IMR-90 (cell line): Measurements from ENCODE around the gene EPB41L3. TPM values are rescaled to one million over a fixed set of nuclear protein-coding genes. Genes with fewer than 3 reads are reported as not detected.

Experiments
- ATAC-seq: fragments of 200-7000 bp; cut with Tn5 transposase; 2 replicates; pipeline ENCODE4 v1.9.1; 2020; ENCODE audit warnings: low read depth, mild to moderate bottlenecking, moderate library complexity
- BruUV-seq: library from RNA; stranded (reverse); fragments of 400-500 nt; replicated peaks from 2 replicates; lab custom pipeline; 2021; lab: Mats Ljungman, UMichigan
- CTCF ChIA-PET: fragments of 300-600 bp; formaldehyde crosslinking; extraction: SDS; loops from one replicate; lab custom pipeline; 2021; ENCODE audit warnings: antibody characterized with exemption; lab: Yijun Ruan, JAX
- POLR2A ChIA-PET: fragments of 300-600 bp; sonication (Branson Sonifier 250); formaldehyde crosslinking; loops from one replicate; lab custom pipeline; 2022; ENCODE audit warnings: antibody characterized with exemption; ENCODE audit not compliant: unreplicated experiment; lab: Charles Lee
- DNase-seq: peaks from one replicate; pipeline ENCODE4 v3.0.0; 2013
- H2AFZ ChIP-seq: replicated peaks from 2 replicates; pipeline ENCODE3; 2013; ENCODE audit warnings: low read length, mild to moderate bottlenecking; ENCODE audit not compliant: poor library complexity
- H2AK5ac ChIP-seq: 2 replicates; pipeline ENCODE4 v1.6.1; 2013; ENCODE audit warnings: low read depth, low read length, inconsistent platforms
- H2AK9ac ChIP-seq: replicated peaks from 2 replicates; pipeline ENCODE3; 2013; ENCODE audit warnings: mild to moderate bottlenecking, low read depth, low read length, moderate library complexity; ENCODE audit not compliant: poor library complexity
- H2BK120ac ChIP-seq: 2 replicates; pipeline ENCODE4 v1.6.1; 2013; ENCODE audit warnings: low read depth, low read length, inconsistent platforms
- H2BK15ac ChIP-seq: 3 replicates; pipeline ENCODE4 v1.6.1; 2013; ENCODE audit warnings: low read depth, low read length, inconsistent platforms
- H2BK20ac ChIP-seq: 2 replicates; pipeline ENCODE4 v1.6.1; 2013; ENCODE audit warnings: low read depth, mild to moderate bottlenecking, inconsistent platforms, low read length, moderate library complexity
- H2BK5ac ChIP-seq: 2 replicates; pipeline ENCODE4 v1.6.1; 2013; ENCODE audit warnings: mild to moderate bottlenecking, low read depth, low read length, inconsistent platforms; ENCODE audit not compliant: poor library complexity, severe bottlenecking
- H3K14ac ChIP-seq: replicated peaks from 2 replicates; pipeline ENCODE4 v1.6.1; 2013; ENCODE audit warnings: low read depth, low read length, inconsistent platforms
- H3K18ac ChIP-seq: 2 replicates; pipeline ENCODE4 v1.6.1; 2013; ENCODE audit warnings: low read depth, low read length, control low read depth
- H3K23ac ChIP-seq: 2 replicates; pipeline ENCODE4 v1.6.1; 2013; ENCODE audit warnings: low read depth, low read length, inconsistent platforms
- H3K27ac ChIP-seq: 2 replicates; pipeline ENCODE4 v1.5.1; 2013; ENCODE audit warnings: mild to moderate bottlenecking, control low read depth, low read length; ENCODE audit not compliant: insufficient read depth
- H3K27me3 ChIP-seq: 2 replicates; pipeline ENCODE4 v1.6.1; 2013; ENCODE audit warnings: low read length; ENCODE audit not compliant: control insufficient read depth, insufficient read depth
- H3K36me3 ChIP-seq: 2 replicates; pipeline ENCODE4 v1.6.1; 2013; ENCODE audit warnings: low read length, mixed read lengths; ENCODE audit not compliant: control insufficient read depth, insufficient read depth
- H3K4ac ChIP-seq: 2 replicates; pipeline ENCODE4 v1.6.1; 2013; ENCODE audit warnings: low read depth, low read length, inconsistent platforms
- H3K4me1 ChIP-seq: 2 replicates; pipeline ENCODE4 v1.6.1; 2013; ENCODE audit warnings: low read length, mixed read lengths; ENCODE audit not compliant: control insufficient read depth, insufficient read depth
- H3K4me2 ChIP-seq: 2 replicates; pipeline ENCODE4 v1.6.1; 2013; ENCODE audit warnings: low read depth, mild to moderate bottlenecking, control low read depth, low read length, moderate library complexity
- H3K4me3 ChIP-seq: 2 replicates; pipeline ENCODE4 v1.5.1; 2013; ENCODE audit warnings: low read depth, mild to moderate bottlenecking, control low read depth, low read length, moderate library complexity; ENCODE audit not compliant: insufficient read depth
- H3K56ac ChIP-seq: 2 replicates; pipeline ENCODE4 v1.6.1; 2013; ENCODE audit warnings: low read length, inconsistent platforms; ENCODE audit not compliant: insufficient read depth; ENCODE audit errors: extremely low read depth
- H3K79me1 ChIP-seq, 2 experiments: 2 replicates each; pipeline ENCODE4 v1.6.1; 2013; ENCODE audit warnings: low read length in 2 of 2, inconsistent platforms in 1 of 2, low read depth in 1 of 2
- H3K9ac ChIP-seq: 2 replicates; pipeline ENCODE4 v1.6.1; 2013; ENCODE audit warnings: low read depth, low read length, control low read depth
- H3K9me1 ChIP-seq: 2 replicates; pipeline ENCODE4 v1.6.1; 2013; ENCODE audit warnings: low read length, inconsistent platforms; ENCODE audit not compliant: insufficient read depth
- H3K9me3 ChIP-seq: 2 replicates; pipeline ENCODE4 v1.6.1; 2013; ENCODE audit warnings: low read length; ENCODE audit not compliant: control insufficient read depth, insufficient read depth
- H4K20me1 ChIP-seq: 2 replicates; pipeline ENCODE4 v1.6.1; 2013; ENCODE audit warnings: low read length, inconsistent platforms; ENCODE audit not compliant: insufficient read depth
- H4K5ac ChIP-seq: 2 replicates; pipeline ENCODE4 v1.6.1; 2013; ENCODE audit warnings: mild to moderate bottlenecking, low read depth, low read length, control low read depth
- H4K8ac ChIP-seq, 2 experiments: 2 replicates each; pipeline ENCODE4 v1.6.1; 2013; ENCODE audit warnings: low read depth in 2 of 2, low read length in 2 of 2, control low read depth in 1 of 2, inconsistent platforms in 1 of 2
- H4K91ac ChIP-seq: 2 replicates; pipeline ENCODE4 v1.6.1; 2013; ENCODE audit warnings: low read depth, low read length, inconsistent platforms; ENCODE audit not compliant: insufficient read depth
- BHLHE40 ChIP-seq: fragments of 150-350 bp; IDR thresholded peaks from 2 replicates; pipeline ENCODE4 v1.6.1; 2016; ENCODE audit warnings: mild to moderate bottlenecking, low read depth, low read length
- CHD1 ChIP-seq: IDR thresholded peaks from 2 replicates; pipeline ENCODE4 v1.6.1; 2012; ENCODE audit warnings: low read depth, low read length, improper control_type of control experiment
- CTCF ChIP-seq: conservative IDR thresholded peaks from 2 replicates; pipeline ENCODE4 v1.5.1; 2012; ENCODE audit warnings: mild to moderate bottlenecking, low read depth, low read length, improper control_type of control experiment
- ELK1 ChIP-seq: fragments of 150-350 bp; IDR thresholded peaks from 2 replicates; pipeline ENCODE4 v1.6.1; 2016; ENCODE audit warnings: low read depth, mild to moderate bottlenecking, low read length, moderate library complexity, borderline replicate concordance
- MAZ ChIP-seq: IDR thresholded peaks from 2 replicates; pipeline ENCODE4 v1.6.1; 2012; ENCODE audit warnings: low read depth, mild to moderate bottlenecking, low read length, improper control_type of control experiment, moderate library complexity, borderline replicate concordance
- NFE2L2 ChIP-seq: fragments of 150-350 bp; IDR thresholded peaks from 2 replicates; pipeline ENCODE4 v1.6.1; 2016; ENCODE audit warnings: low read depth, mild to moderate bottlenecking, low read length
- POLR2A ChIP-seq: IDR thresholded peaks from 2 replicates; pipeline ENCODE4 v1.6.1; 2012; ENCODE audit warnings: mild to moderate bottlenecking, low read depth, low read length
- RCOR1 ChIP-seq: IDR thresholded peaks from 2 replicates; pipeline ENCODE4 v1.6.1; 2012; ENCODE audit warnings: mild to moderate bottlenecking, low read length, improper control_type of control experiment; ENCODE audit not compliant: insufficient replicate concordance
- WGBS, 2 experiments: methylation state at CpG; one replicate each; pipeline versions ENCODE4 v1.1.5 to v1.1.7; 2013; ENCODE audit warnings: missing lambda C conversion rate in 2 of 2; ENCODE audit not compliant: insufficient read length in 1 of 2; ENCODE audit errors: extremely low coverage in 2 of 2; 5-methylcytosine and 5-hydroxymethylcytosine counted together
- dilution Hi-C: fragments of 300-500 bp; cut with HindIII; formaldehyde crosslinking; loops from one replicate; pipeline ENCODE4 v1.14.3; 2018; ENCODE audit warnings: low sequenced_read_pairs; ENCODE audit not compliant: unreplicated experiment
- in situ Hi-C: fragments of 300-500 bp; cut with MboI; formaldehyde crosslinking; loops from 3 replicates; pipeline ENCODE4 v1.14.3; 2019; ENCODE audit warnings: low sequenced_read_pairs, inconsistent platforms, mixed read lengths
- intact Hi-C: fragments of 100-400 bp; cut with micrococcal nuclease; formaldehyde crosslinking; loops from 2 replicates; pipeline ENCODE4 v1.10.0; 2022
- polyA plus RNA-seq, 3 experiments: library from polyadenylated mRNA; depleted of rRNA; stranded (reverse); fragments of >200 nt; gene quantifications; 2 replicates each; pipeline ENCODE4 v1.2.3, GENCODE V29; 2012; ENCODE audit warnings: low replicate concordance in 1 of 3
- total RNA-seq: library from RNA; depleted of rRNA; stranded (reverse); fragments of >200 nt; gene quantifications from 2 replicates; pipeline ENCODE4 v1.2.3, GENCODE V29; 2012

The EPB41L3 gene
- total and polyA plus RNA-seq, 2 of the 4 experiments (the other 2 are of a cell fraction): 36.6 to 70.3 TPM

GRCh38 chr18:5527603-5528002 is 16.2 kb downstream of the EPB41L3 start:
- H2AFZ ChIP-seq: no peak overlapping the region

More at GRCh38 chr18:5527603-5528002, 16.2 kb downstream of the EPB41L3 start:
- in situ Hi-C loops: no loop called here
- Histone ChIP-seq H4K5ac (no peak overlapping the region), H3K23ac (no peak overlapping the region), H3K4me1 (peaks cover 1% of the 10 kb centered on the region; the same call in 1 of the 2 replicates), H4K91ac (no peak overlapping the region), H3K18ac (no peak overlapping the region), H3K4ac (no peak overlapping the region), H3K9me3 (no peaks in the 10 kb centered on the region; the same call in 1 of the 2 replicates), H3K4me3 (no peak overlapping the region), H2BK20ac (no peak overlapping the region), H2BK15ac (no peak overlapping the region), H3K9ac (no peak overlapping the region), H3K36me3 (no peaks in the 10 kb centered on the region), H2AK9ac (no peak overlapping the region), H3K27me3 (no peaks in the 10 kb centered on the region), H3K27ac (no peak overlapping the region), H3K79me1 (peaks cover 4 to 35% of the 10 kb centered on the region in 2 experiments; a peak in 3 of 4 replicates), H3K56ac (no peak overlapping the region), H2AK5ac (no peak overlapping the region), H4K8ac (no peak overlapping the region), H2BK120ac (no peak overlapping the region), H3K14ac (no peak overlapping the region), H3K4me2 (peak overlapping the region; percentile 34; the same call in 1 of the 2 replicates), H2BK5ac (peak overlapping the region; percentile 25), H4K20me1 (peaks cover 11% of the 10 kb centered on the region; the same call in 1 of the 2 replicates), H3K9me1 (peaks cover 4% of the 10 kb centered on the region; the same call in 1 of the 2 replicates)
- POLR2A ChIA-PET: no interaction called here
- TF ChIP-seq CHD1 (no peak), BHLHE40 (no peak), POLR2A (no peak), CTCF (no peak), ELK1 (no peak), NFE2L2 (no peak), RCOR1 (no peak), MAZ (no peak)
- WGBS, 2 experiments: no CpG with 5 or more reads among the region's 6 CpGs
- DNase-seq: peak; percentile 86
- CTCF ChIA-PET: interaction anchor here (0.5 kb wide), 1 partner anchor 25 kb away, joined by 3 read pairs; no protein-coding TSS in a partner anchor
- intact Hi-C loops: loop anchor here (5.0 kb wide), 1 partner anchor 65 kb away; no protein-coding TSS in a partner anchor
- peak; percentile 95 for ATAC-seq
- dilution Hi-C loops: no loop called here
- no TSS peak for BruUV-seq
